ENCODE results near the gene SP100.
A peak's percentile ranks its signal among the peaks of the same experiment; 100 is the strongest.
"Not testable (repeated sequence)": the region's sequence is repeated elsewhere in the genome, so short reads cannot be mapped to it uniquely, and the experiment has no call there.

Gene SP100

GRCh38 chr2:230472621-230473018 lies 56.6 kb downstream of the SP100 start:
- DNase-seq: peak; percentile 19

- no peak for DNase-seq
These were observed 57.4 kb downstream of the SP100 start for GRCh38 chr2:230473378-230473777.

- DNase-seq: no peak
These were observed 59.1 kb downstream of the SP100 start for GRCh38 chr2:230475143-230475542.

GRCh38 chr2:230485801-230486341 lies 69.9 kb downstream of the SP100 start:
- no peak for DNase-seq

- not testable (repeated sequence) for DNase-seq
These were observed 75.2 kb downstream of the SP100 start for GRCh38 chr2:230491219-230491618.

- no peak for DNase-seq
These were observed 76.1 kb downstream of the SP100 start for GRCh38 chr2:230492107-230492506.

- DNase-seq: no peak
These were observed 79.0 kb downstream of the SP100 start for GRCh38 chr2:230494980-230495379.

GRCh38 chr2:230496891-230497290 lies 80.9 kb downstream of the SP100 start:
- no peak for DNase-seq

- DNase-seq: no peak
These were observed 82.6 kb downstream of the SP100 start for GRCh38 chr2:230498506-230499107.

GRCh38 chr2:230502593-230502992 lies 86.6 kb downstream of the SP100 start:
- no peak for DNase-seq

GRCh38 chr2:230503798-230504197 lies 87.8 kb downstream of the SP100 start:
- no peak for DNase-seq

- no peak for DNase-seq
These were observed 89.2 kb downstream of the SP100 start for GRCh38 chr2:230505162-230505561.

GRCh38 chr2:230512955-230513748 lies 97.2 kb downstream of the SP100 start:
- no peak for DNase-seq

- no peak for DNase-seq
These were observed 104.3 kb downstream of the SP100 start for GRCh38 chr2:230520061-230520874.

GRCh38 chr2:230520875-230521155 lies 104.8 kb downstream of the SP100 start:
- DNase-seq: no peak

- DNase-seq: no peak
These were observed 105.4 kb downstream of the SP100 start for GRCh38 chr2:230521386-230521785.

GRCh38 chr2:230525682-230526081 lies 109.7 kb downstream of the SP100 start:
- DNase-seq: no peak

GRCh38 chr2:230537531-230537976 lies 121.6 kb downstream of the SP100 start:
- no peak for DNase-seq

GRCh38 chr2:230540332-230540731 lies 124.3 kb downstream of the SP100 start:
- no peak for DNase-seq

GRCh38 chr2:230541934-230542380 lies 126.0 kb downstream of the SP100 start:
- no peak for DNase-seq

GRCh38 chr2:230542751-230543150 lies 126.8 kb downstream of the SP100 start:
- DNase-seq: no peak

- no peak for DNase-seq
These were observed 136.2 kb downstream of the SP100 start for GRCh38 chr2:230552181-230552580.

- DNase-seq: no peak
These were observed 141.1 kb downstream of the SP100 start for GRCh38 chr2:230557065-230557464.

Measured in stimulated activated CD4-positive, alpha-beta T cell treated with anti-CD3 and anti-CD28 coated beads, Interleukin-4, amount 100 ng/mL, for 1 hour (primary cell).